Measurements from ENCODE around the gene APOL1.

The APOL1 gene

DNA sequence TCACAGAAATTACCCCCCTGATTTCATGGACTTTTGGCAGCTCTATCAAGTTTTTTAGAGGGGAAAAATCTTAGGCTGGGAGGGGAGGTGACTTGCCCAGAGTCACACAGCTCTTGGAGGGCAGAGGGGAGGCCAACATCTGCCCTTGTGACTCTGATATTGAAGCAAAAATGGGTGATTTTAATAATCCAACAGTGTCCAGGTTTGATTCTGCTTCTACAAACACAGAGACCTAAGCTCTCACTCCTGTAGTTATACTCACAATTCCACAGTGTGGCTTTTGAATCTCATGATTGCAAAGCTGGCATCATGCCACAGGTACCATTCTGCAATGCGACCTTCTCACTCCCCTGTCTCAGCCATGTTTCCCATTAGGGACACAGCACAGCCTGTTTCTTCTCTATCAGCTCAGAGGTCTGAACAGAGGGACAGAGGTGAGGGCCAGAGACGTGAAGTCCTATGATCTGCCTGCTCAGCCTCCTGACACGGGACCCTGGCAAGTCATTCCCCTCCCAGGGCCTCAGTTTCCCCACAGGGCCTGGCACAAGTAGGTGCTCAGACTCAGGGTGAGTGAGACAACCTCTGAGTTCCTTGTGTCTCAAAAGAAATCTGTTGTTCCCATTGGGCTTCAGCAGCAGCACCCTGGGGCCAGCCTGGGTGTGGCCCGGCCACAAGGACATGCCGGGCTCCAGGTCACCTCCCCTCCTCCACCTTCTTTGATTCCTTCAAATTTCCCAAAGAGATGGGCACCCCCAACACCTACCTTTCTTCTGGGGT, 14.4 kb upstream of the APOL1 start:
- DNase-seq: no peak
- Histone ChIP-seq H3K4me3 (ENCODE audit: low read depth, low read length) (peak overlapping the region; percentile 73), H3K27ac (peak overlapping the region; percentile 74), H3K36me3 (replicated peaks) (peaks cover under 1% of the 10 kb centered on the region), H3K27me3 (replicated peaks) (no peaks in the 10 kb centered on the region)
- in situ Hi-C loops (cut with HindIII; ENCODE audit: low pct_ligation_motif_present, low sequenced_read_pairs): no loop called here
- TF ChIP-seq, protein P1, sequence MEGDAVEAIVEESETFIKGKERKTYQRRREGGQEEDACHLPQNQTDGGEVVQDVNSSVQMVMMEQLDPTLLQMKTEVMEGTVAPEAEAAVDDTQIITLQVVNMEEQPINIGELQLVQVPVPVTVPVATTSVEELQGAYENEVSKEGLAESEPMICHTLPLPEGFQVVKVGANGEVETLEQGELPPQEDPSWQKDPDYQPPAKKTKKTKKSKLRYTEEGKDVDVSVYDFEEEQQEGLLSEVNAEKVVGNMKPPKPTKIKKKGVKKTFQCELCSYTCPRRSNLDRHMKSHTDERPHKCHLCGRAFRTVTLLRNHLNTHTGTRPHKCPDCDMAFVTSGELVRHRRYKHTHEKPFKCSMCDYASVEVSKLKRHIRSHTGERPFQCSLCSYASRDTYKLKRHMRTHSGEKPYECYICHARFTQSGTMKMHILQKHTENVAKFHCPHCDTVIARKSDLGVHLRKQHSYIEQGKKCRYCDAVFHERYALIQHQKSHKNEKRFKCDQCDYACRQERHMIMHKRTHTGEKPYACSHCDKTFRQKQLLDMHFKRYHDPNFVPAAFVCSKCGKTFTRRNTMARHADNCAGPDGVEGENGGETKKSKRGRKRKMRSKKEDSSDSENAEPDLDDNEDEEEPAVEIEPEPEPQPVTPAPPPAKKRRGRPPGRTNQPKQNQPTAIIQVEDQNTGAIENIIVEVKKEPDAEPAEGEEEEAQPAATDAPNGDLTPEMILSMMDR (IDR thresholded peaks at IDR 0.05; ENCODE audit: low read depth, low read length, missing control alignments): no peak

DNA sequence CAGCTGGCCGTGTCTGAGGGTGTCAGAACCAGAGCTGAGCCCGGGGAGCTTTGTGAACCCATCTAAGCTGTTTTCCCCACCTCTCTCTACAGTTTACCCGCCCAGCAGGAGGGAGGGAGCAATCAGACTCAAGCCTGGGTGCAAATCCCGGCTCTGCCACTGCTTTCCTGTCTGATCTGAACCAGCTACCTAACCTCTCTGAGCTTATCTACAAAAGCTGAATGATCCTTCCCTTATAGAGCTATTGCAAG, 13.9 kb upstream of the APOL1 start:
- in situ Hi-C loops (cut with HindIII; ENCODE audit: low pct_ligation_motif_present, low sequenced_read_pairs): no loop called here
- TF ChIP-seq, protein P1 (IDR thresholded peaks at IDR 0.05; ENCODE audit: low read depth, low read length, missing control alignments): no peak
- Histone ChIP-seq H3K36me3 (replicated peaks) (no peaks in the 10 kb centered on the region), H3K27ac (peak overlapping the region; percentile 74), H3K27me3 (replicated peaks) (no peaks in the 10 kb centered on the region), H3K4me3 (ENCODE audit: low read depth, low read length) (peak overlapping the region; percentile 73)
- DNase-seq: no peak

GRCh38 chr22:36239401-36240171, 13.3 kb upstream of the APOL1 start, which contains the start of gene APOL2:
APOL2 (minus strand) TSS chr22:36239527; CDS start chr22:36233162, 6,365 bp downstream.
- Histone ChIP-seq H3K4me3 (ENCODE audit: low read depth, low read length) (peak within 1 kb of the TSS; percentile 73), H3K36me3 (replicated peaks) (no peaks in the 10 kb centered on the region), H3K27me3 (replicated peaks) (no peaks in the 10 kb centered on the region), H3K27ac (peak within 1 kb of the TSS; percentile 74)
- TF ChIP-seq, protein P1 (IDR thresholded peaks at IDR 0.05; ENCODE audit: low read depth, low read length, missing control alignments): peak; percentile 86
- peak; percentile 96 for DNase-seq
- in situ Hi-C loops (cut with HindIII; ENCODE audit: low pct_ligation_motif_present, low sequenced_read_pairs): no loop called here

DNA sequence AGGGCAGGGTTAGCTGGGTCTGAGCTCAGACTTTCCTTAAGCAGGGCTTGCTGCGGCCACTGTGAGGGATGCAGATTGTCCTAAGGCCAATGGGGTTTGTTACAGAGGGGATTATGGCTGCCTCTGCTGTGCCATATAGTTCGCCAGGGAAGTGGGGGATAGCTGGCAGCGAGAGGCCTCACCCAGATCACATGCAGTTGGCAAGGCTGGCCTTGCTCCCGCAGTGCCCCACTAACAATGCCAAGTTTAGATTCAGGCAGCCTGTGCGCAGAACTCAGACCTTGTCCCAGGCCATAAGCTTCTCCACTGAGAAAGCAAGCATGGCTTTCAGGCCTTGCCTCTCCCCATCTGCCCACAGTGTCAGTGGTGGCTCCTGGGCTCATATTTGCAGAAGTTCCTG, 8.9 kb upstream of the APOL1 start:
- Histone ChIP-seq H3K27ac (no peak overlapping the region), H3K36me3 (replicated peaks) (no peaks in the 10 kb centered on the region), H3K4me3 (ENCODE audit: low read depth, low read length) (no peak overlapping the region), H3K27me3 (replicated peaks) (no peaks in the 10 kb centered on the region)
- TF ChIP-seq, protein P1 (IDR thresholded peaks at IDR 0.05; ENCODE audit: low read depth, low read length, missing control alignments): no peak
- DNase-seq: no peak
- in situ Hi-C loops (cut with HindIII; ENCODE audit: low pct_ligation_motif_present, low sequenced_read_pairs): no loop called here

DNA sequence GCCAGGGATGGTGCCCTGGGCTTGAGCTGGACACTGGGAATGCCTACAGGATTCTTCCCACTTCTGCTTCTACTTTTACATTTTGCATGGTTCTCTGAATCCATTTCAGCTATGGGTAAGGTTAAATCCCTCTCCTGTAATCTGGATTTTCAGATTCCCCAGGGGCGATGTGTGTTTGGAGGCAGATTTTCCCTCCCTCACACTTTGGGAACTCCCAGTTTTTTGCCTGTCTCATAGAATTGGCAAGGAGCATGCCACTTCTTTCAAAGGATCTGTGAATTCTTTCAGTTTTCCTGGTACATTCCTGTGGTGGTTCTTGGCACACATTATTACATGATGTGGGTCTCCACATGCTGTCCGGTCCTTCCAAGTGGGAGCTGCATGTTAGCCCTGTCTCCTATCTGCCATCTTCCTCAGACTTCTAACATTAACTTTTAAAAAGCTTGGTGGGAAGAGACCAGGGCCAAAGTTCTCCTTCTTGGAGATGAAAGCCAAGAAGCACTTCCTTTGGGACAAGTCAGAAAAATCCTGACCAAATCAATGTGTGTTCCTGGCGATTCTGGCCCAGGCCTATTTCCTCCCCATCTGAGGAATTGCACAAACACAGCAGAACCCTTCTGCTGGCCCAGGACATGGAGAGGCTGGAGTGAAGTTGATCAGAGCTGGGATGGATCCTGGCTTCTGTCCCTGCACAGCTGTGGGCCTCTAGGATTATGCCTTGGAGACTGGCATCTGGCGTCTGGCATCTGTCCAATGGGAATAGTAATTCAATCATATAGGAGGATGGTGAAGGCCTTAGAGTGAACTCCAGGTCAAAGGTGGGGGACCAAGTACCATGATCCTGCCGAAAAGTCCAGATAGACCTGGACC, 8.2 kb upstream of the APOL1 start:
- in situ Hi-C loops (cut with HindIII; ENCODE audit: low pct_ligation_motif_present, low sequenced_read_pairs): no loop called here
- Histone ChIP-seq H3K4me3 (ENCODE audit: low read depth, low read length) (no peak overlapping the region), H3K27ac (no peak overlapping the region), H3K36me3 (replicated peaks) (no peaks in the 10 kb centered on the region), H3K27me3 (replicated peaks) (no peaks in the 10 kb centered on the region)
- TF ChIP-seq, protein P1 (IDR thresholded peaks at IDR 0.05; ENCODE audit: low read depth, low read length, missing control alignments): no peak
- DNase-seq: no peak

All from brain microvascular endothelial cell (primary cell).